Effector memory CD8-positive, alpha-beta T cell (primary cell): ENCODE results near the gene ZNF214.
"Not testable (repeated sequence)": the region's sequence is repeated elsewhere in the genome, so short reads cannot be mapped to it uniquely, and the experiment has no call there.

Experiments used
- ATAC-seq: fragments of 150-1000 bp; cut with Tn5 transposase; replicated peaks from 2 replicates; pipeline ENCODE4 v1.10.0; 2021; ENCODE audit warnings: mild to moderate bottlenecking, moderate library complexity
- DNase-seq, 3 experiments: peaks; one replicate each; pipeline ENCODE4 v3.0.0; 2021
- H3K27ac Mint-ChIP-seq, 2 donors: one replicate each; pipeline ENCODE4 v1.8.0; 2022; ENCODE audit warnings: mild to moderate bottlenecking in 2 of 2, mixed read lengths in 2 of 2, moderate library complexity in 2 of 2
- H3K27me3 Mint-ChIP-seq, 2 donors: one replicate each; pipeline ENCODE4 v1.8.0; 2022; ENCODE audit warnings: mixed read lengths in 2 of 2
- H3K36me3 Mint-ChIP-seq: one replicate; pipeline ENCODE4 v1.8.0; 2022; ENCODE audit warnings: mild to moderate bottlenecking, moderate library complexity, mixed read lengths; ENCODE audit not compliant: insufficient read depth
- H3K4me1 Mint-ChIP-seq, 2 donors: one replicate each; pipeline ENCODE4 v1.8.0; 2022; ENCODE audit warnings: low read depth in 2 of 2, mixed read lengths in 2 of 2
- H3K4me3 Mint-ChIP-seq, 2 donors: one replicate each; pipeline ENCODE4 v1.8.0; 2022; ENCODE audit warnings: mild to moderate bottlenecking in 2 of 2, mixed read lengths in 2 of 2, moderate library complexity in 2 of 2
- H3K9me3 Mint-ChIP-seq, 2 donors: one replicate each; pipeline ENCODE4 v1.8.0; 2022; ENCODE audit warnings: mixed read lengths in 2 of 2

The ZNF214 gene

DNA sequence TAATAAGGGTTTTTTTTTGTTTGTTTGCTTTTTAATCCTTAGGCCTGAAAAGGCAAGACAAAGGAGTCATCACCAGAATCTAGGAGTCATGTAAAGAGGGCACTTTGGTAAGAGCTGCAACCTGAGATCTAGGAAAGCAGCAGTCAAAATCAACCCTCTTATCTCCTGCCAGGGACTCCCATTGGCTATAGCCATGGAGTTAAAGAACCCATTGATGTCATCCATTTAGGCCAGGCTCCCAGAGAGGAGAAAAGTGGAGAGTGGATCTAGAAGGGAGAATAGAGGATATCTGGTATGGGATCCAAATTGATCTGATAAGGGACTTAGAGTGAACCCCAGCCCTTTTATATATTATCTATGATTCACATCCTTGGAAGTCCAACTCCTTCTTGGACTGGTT is 58.0 kb downstream of the ZNF214 start:
- DNase-seq, result no peak
- ATAC-seq, result no peak
- no peak overlapping the region for H3K4me3 Mint-ChIP-seq

DNA sequence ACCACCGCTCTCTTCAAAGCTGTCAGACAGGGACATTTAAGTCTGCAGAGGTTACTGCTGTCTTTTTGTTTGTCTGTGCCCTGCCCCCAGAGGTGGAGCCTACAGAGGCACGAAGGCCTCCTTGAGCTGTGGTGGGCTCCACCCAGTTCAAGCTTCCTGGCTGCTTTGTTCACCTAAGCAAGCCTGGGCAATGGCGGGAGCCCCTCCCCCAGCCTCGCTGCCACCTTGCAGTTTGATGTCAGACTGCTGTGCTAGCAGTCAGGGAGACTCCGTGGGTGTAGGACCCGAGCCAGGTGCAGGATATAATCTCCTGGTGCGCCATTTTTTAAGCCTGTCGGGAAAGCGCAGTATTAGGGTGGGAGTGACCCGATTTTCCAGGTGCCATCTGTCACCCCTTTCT is 65.9 kb downstream of the ZNF214 start:
- H3K9me3 Mint-ChIP-seq, ATAC-seq, H3K4me1 Mint-ChIP-seq, H3K4me3 Mint-ChIP-seq, DNase-seq, H3K27me3 Mint-ChIP-seq, H3K36me3 Mint-ChIP-seq, H3K27ac Mint-ChIP-seq: not testable (repeated sequence)

More for the DNA sequence above, 58.0 kb downstream of the ZNF214 start:
- Mint-ChIP-seq H3K27me3 (no peaks in the 10 kb centered on the region), H3K27ac (no peak overlapping the region), H3K4me1 (no peaks in the 10 kb centered on the region), H3K9me3 (peaks cover 0 to 2% of the 10 kb centered on the region in 2 donors), H3K36me3 (no peaks in the 10 kb centered on the region)
